Endothelial cell of umbilical vein (primary cell): Measurements from ENCODE around the gene PLEKHG3.

Experiments
- EZH2 ChIP-seq: IDR thresholded peaks from 2 replicates; pipeline ENCODE4 v1.6.1; 2012; ENCODE audit warnings: borderline replicate concordance, low read depth, mild to moderate bottlenecking, moderate library complexity, low read length, inconsistent platforms; ENCODE audit not compliant: severe bottlenecking
- FOS ChIP-seq: IDR thresholded peaks from 2 replicates; pipeline ENCODE4 v1.6.1; 2011; ENCODE audit warnings: mild to moderate bottlenecking, low read length, moderate library complexity, borderline replicate concordance; ENCODE audit not compliant: insufficient read depth
- MAX ChIP-seq: IDR thresholded peaks from 2 replicates; pipeline ENCODE4 v1.6.1; 2011; ENCODE audit not compliant: insufficient read depth, insufficient read length
- POLR2A ChIP-seq: IDR thresholded peaks from 2 replicates; pipeline ENCODE4 v1.6.1; 2012; ENCODE audit warnings: low read depth, mild to moderate bottlenecking, control low read depth, low read length
- POLR2AphosphoS5 ChIP-seq: IDR thresholded peaks from 2 replicates; pipeline ENCODE4 v1.6.1; 2012; ENCODE audit warnings: low read depth, mild to moderate bottlenecking, control low read depth, low read length, moderate library complexity; ENCODE audit not compliant: insufficient read depth
- TF ChIP-seq, protein P1 (sequence below), 2 donors: IDR thresholded peaks; 1 replicate in 1 of 2; 2 replicates in 1 of 2; pipeline ENCODE4 v1.5.1; 2011; ENCODE audit warnings: low read length in 2 of 2, mild to moderate bottlenecking in 2 of 2, moderate library complexity in 2 of 2, control low read depth in 1 of 2, inconsistent platforms in 1 of 2, low read depth in 1 of 2; ENCODE audit not compliant: insufficient read depth in 1 of 2; ENCODE audit errors: extremely low read depth in 1 of 2

DNA sequence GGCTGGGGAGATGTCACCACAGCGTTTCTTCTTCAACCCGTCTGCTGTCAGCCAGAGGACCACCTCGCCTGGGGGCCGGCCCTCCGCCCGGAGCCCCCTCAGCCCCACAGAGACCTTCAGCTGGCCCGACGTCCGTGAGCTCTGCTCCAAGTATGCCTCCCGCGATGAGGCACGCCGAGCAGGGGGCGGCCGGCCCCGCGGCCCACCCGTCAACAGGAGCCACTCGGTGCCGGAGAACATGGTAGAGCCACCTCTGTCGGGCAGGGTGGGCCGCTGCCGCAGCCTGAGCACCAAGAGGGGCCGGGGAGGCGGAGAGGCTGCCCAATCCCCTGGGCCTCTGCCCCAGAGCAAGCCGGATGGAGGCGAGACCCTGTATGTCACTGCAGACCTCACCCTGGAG lies 38.8 kb downstream of the PLEKHG3 start:
- TF ChIP-seq, protein P1, sequence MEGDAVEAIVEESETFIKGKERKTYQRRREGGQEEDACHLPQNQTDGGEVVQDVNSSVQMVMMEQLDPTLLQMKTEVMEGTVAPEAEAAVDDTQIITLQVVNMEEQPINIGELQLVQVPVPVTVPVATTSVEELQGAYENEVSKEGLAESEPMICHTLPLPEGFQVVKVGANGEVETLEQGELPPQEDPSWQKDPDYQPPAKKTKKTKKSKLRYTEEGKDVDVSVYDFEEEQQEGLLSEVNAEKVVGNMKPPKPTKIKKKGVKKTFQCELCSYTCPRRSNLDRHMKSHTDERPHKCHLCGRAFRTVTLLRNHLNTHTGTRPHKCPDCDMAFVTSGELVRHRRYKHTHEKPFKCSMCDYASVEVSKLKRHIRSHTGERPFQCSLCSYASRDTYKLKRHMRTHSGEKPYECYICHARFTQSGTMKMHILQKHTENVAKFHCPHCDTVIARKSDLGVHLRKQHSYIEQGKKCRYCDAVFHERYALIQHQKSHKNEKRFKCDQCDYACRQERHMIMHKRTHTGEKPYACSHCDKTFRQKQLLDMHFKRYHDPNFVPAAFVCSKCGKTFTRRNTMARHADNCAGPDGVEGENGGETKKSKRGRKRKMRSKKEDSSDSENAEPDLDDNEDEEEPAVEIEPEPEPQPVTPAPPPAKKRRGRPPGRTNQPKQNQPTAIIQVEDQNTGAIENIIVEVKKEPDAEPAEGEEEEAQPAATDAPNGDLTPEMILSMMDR (IDR thresholded peaks at IDR 0.05; ENCODE audit: extremely low read depth in 1 of 2, insufficient read depth in 1 of 2, low read depth in 1 of 2, low read length in 2 of 2) = no peak
- TF ChIP-seq POLR2A (no peak), EZH2 (no peak), FOS (no peak), POLR2AphosphoS5 (no peak), MAX (no peak)
